Thyroid gland (tissue), 4 donors: ENCODE results near the gene MAPK4. TPM values are rescaled to one million over a fixed set of nuclear protein-coding genes. Genes with fewer than 3 reads are reported as not detected.
A peak's percentile ranks its signal among the peaks of the same experiment; 100 is the strongest.
"Not testable (repeated sequence)": the region's sequence is repeated elsewhere in the genome, so short reads cannot be mapped to it uniquely, and the experiment has no call there.

Source experiments
- DNase-seq, 2 donors: peaks; one replicate each; pipeline ENCODE4 v3.0.0-alpha.2; 2019
- H3K27ac ChIP-seq, 3 donors: fragments of 200-600 bp; sonication (generic); 1 replicate in 2 of 3; 2 replicates in 1 of 3; pipeline ENCODE4 v1.5.1; 2016 to 2019; ENCODE audit warnings: mild to moderate bottlenecking in 1 of 3, moderate library complexity in 1 of 3
- H3K27me3 ChIP-seq: fragments of 200-600 bp; sonication (generic); one replicate; pipeline ENCODE4 v1.5.1; 2019
- H3K36me3 ChIP-seq, 2 donors: fragments of 200-600 bp; sonication (generic); one replicate each; pipeline ENCODE4 v1.5.1; 2016 to 2019
- H3K4me1 ChIP-seq, 2 donors: fragments of 200-600 bp; sonication (generic); one replicate each; pipeline ENCODE4 v1.5.1; 2017 to 2019
- H3K4me3 ChIP-seq, 3 donors: fragments of 200-600 bp; sonication (generic); replicated peaks in 1 of 3; 1 replicate in 2 of 3; 2 replicates in 1 of 3; pipeline ENCODE4 v1.5.1; 2016; ENCODE audit warnings: mild to moderate bottlenecking in 1 of 3
- H3K9me3 ChIP-seq: fragments of 200-600 bp; sonication (generic); one replicate; pipeline ENCODE4 v1.5.1; 2017
- POLR2A ChIP-seq, 2 donors: fragments of 450-650 bp; IDR thresholded peaks; one replicate each; pipeline ENCODE4 v1.6.1; 2017; ENCODE audit warnings: antibody characterized with exemption in 2 of 2, mild to moderate bottlenecking in 2 of 2, moderate library complexity in 1 of 2
- WGBS, 2 donors: methylation state at CpG; one replicate each; pipeline ENCODE4 v1.1.5; 2017; 5-methylcytosine and 5-hydroxymethylcytosine counted together
- intact Hi-C: fragments of 100-400 bp; cut with DNase I; formaldehyde crosslinking; loops from one replicate; pipeline ENCODE4 v1.15.1; 2023
- total RNA-seq, 4 donors: library from RNA; depleted of rRNA; stranded (reverse); fragments of >200 nt; gene quantifications; one replicate each; pipeline ENCODE4 v1.2.3, GENCODE V29; 2016
- TF ChIP-seq, protein P1 (sequence below), 6 experiments: fragments of 200-600 bp in 3 of 6; fragments of 450-650 bp in 3 of 6; sonication (generic) in 3 of 6; IDR thresholded peaks; one replicate each; pipeline ENCODE4 v1.5.1; 2016 to 2019; ENCODE audit warnings: antibody characterized with exemption in 6 of 6, mild to moderate bottlenecking in 2 of 6, inconsistent platforms in 1 of 6, moderate library complexity in 1 of 6

Gene MAPK4
- total RNA-seq, 4 donors from 2014 or later: 3.5 to 17.9 (median 11.4) TPM

DNA sequence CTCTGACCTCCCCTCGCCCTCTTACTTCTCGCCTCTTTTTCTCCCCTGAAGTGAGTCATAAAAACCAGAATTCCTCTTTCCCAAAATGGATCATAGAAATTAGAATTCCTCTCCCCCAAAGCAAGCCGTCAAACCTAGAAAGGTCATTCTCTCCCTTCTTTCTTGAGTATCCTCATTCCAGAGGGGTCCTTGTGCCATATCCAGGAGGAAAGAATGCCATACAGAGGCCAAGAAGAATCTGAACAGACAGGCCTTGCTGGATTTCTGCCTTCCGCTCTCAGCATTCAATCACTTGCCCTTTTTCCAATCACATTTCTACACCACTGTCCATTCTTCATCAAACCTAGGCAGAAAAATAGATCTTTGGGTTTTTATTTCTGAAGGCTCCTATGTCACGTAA lies 31.1 kb upstream of the MAPK4 start:
- intact Hi-C loops: no loop called here
- 79 to 81% methylated on average over 5 of the region's 5 CpGs for WGBS, 2 donors
- Histone ChIP-seq H3K4me3 (no peak overlapping the region), H3K27ac (peak overlapping the region; percentile 28 to 80 (median 49)), H3K27me3 (no peaks in the 10 kb centered on the region), H3K4me1 (peaks cover 20 to 21% of the 10 kb centered on the region in 2 donors), H3K36me3 (no peaks in the 10 kb centered on the region), H3K9me3 (no peaks in the 10 kb centered on the region)
- no peak for DNase-seq
- TF ChIP-seq POLR2A (IDR thresholded peaks at IDR 0.05): no peak
- TF ChIP-seq, protein P1, sequence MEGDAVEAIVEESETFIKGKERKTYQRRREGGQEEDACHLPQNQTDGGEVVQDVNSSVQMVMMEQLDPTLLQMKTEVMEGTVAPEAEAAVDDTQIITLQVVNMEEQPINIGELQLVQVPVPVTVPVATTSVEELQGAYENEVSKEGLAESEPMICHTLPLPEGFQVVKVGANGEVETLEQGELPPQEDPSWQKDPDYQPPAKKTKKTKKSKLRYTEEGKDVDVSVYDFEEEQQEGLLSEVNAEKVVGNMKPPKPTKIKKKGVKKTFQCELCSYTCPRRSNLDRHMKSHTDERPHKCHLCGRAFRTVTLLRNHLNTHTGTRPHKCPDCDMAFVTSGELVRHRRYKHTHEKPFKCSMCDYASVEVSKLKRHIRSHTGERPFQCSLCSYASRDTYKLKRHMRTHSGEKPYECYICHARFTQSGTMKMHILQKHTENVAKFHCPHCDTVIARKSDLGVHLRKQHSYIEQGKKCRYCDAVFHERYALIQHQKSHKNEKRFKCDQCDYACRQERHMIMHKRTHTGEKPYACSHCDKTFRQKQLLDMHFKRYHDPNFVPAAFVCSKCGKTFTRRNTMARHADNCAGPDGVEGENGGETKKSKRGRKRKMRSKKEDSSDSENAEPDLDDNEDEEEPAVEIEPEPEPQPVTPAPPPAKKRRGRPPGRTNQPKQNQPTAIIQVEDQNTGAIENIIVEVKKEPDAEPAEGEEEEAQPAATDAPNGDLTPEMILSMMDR (IDR thresholded peaks at IDR 0.05): no peak

DNA sequence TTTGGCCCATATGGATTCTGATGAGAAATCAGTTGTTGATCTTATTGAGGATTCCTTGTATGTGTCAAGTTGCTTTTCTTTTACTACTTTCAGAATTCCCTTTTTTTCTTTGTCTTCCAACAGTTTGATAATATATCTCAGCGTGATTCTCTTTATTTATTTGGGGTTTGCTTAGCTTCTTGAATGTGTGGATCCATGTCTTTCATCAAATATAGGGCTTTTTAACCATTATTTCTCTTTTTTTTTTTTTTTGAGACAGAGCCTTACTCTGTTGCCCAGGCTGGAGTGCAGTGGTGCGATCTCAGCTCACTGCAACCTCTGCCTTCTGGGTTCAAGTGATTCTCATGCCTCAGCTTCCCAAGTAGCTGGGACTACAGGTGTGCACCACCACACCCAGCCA lies 26.1 kb upstream of the MAPK4 start:
- WGBS, 2 donors: 90 to 94% methylated on average over 2 of the region's 2 CpGs

DNA sequence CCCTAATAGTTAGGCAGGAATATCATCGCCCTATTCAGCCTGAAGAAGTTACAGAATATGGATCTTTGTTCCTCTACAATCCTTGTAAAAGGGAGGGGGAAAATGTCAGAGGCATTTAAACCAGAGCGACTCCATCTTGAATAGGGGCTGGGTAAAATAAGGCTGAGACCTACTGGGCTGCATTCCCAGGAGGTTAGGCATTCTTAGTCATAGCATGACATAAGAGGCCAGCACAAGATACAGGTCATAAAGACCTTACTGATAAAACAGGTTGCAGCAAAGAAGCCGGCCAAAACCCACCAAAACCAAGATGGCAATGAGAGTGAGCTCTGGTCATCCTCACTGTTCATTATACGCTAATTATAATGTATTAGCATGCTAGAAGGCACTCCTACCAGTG lies 15.4 kb upstream of the MAPK4 start:
- H3K4me1 ChIP-seq, DNase-seq, H3K9me3 ChIP-seq, H3K36me3 ChIP-seq, H3K27ac ChIP-seq, H3K4me3 ChIP-seq, H3K27me3 ChIP-seq, intact Hi-C loops: not testable (repeated sequence)
- WGBS, 2 donors: 87 to 96% methylated on average over 4 of the region's 4 CpGs

More for the DNA sequence above, 26.1 kb upstream of the MAPK4 start:
- peaks cover 9 to 12% of the 10 kb centered on the region in 2 donors for H3K4me1 ChIP-seq
- H3K4me3 ChIP-seq, intact Hi-C loops, H3K36me3 ChIP-seq, H3K9me3 ChIP-seq, H3K27me3 ChIP-seq, H3K27ac ChIP-seq, DNase-seq: not testable (repeated sequence)

DNA sequence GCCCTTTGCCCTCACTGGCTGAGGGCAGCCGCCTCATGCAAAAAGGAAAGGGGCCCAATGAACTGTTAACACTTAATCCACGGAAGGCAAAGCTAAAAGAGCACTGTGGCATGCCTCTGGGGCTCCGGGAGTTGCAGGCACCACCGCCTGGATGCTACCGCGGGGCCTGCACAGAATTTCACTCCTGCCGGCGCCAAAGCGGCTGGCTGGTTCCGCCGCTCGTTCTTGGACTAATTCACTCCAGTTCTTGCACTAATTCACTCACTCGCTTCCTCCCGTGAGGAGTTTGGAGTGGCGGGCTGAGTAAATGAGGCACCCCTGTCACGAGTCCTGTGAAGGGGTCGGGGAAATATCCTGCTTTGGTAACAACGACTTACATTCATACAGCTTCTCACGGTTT lies 14.0 kb upstream of the MAPK4 start:
- H3K9me3 ChIP-seq: no peaks in the 10 kb centered on the region
- intact Hi-C loops: no loop called here
- TF ChIP-seq POLR2A (IDR thresholded peaks at IDR 0.05): no peak
- TF ChIP-seq, protein P1 (IDR thresholded peaks at IDR 0.05): no peak
- H3K4me3 ChIP-seq: no peak overlapping the region
- H3K27me3 ChIP-seq: no peaks in the 10 kb centered on the region
- no peak for DNase-seq
- WGBS, 2 donors: 81 to 89% methylated on average over 19 of the region's 19 CpGs
- no peak overlapping the region for H3K27ac ChIP-seq
- no peaks in the 10 kb centered on the region for H3K4me1 ChIP-seq
- no peaks in the 10 kb centered on the region for H3K36me3 ChIP-seq

DNA sequence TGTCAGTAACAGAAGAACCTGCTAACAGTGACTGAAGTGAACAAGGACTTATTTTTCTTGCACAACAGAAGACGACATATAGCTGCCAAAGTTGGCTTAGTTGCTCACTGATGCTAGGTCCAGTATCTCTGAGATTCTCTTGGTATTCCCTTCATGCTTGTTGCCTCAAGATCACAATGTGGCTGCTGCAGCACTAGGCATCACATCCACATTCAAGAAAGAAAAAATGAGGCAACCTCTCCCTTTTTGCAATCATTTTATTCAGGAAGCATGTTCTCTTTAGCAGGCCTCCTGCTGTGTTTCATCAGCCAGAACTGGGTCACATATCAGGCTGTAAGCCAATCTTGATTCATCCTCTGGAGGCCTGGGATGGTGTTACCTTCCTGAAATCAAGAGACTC lies 11.7 kb upstream of the MAPK4 start:
- Histone ChIP-seq H3K4me1 (no peaks in the 10 kb centered on the region), H3K36me3 (no peaks in the 10 kb centered on the region), H3K27ac (no peak overlapping the region), H3K9me3 (no peaks in the 10 kb centered on the region), H3K4me3 (no peak overlapping the region), H3K27me3 (no peaks in the 10 kb centered on the region)
- intact Hi-C loops: no loop called here
- 86 to 94% methylated on average over 1 of the region's 1 CpG for WGBS, 2 donors
- TF ChIP-seq POLR2A (IDR thresholded peaks at IDR 0.05): no peak
- TF ChIP-seq, protein P1 (IDR thresholded peaks at IDR 0.05): no peak
- no peak for DNase-seq

DNA sequence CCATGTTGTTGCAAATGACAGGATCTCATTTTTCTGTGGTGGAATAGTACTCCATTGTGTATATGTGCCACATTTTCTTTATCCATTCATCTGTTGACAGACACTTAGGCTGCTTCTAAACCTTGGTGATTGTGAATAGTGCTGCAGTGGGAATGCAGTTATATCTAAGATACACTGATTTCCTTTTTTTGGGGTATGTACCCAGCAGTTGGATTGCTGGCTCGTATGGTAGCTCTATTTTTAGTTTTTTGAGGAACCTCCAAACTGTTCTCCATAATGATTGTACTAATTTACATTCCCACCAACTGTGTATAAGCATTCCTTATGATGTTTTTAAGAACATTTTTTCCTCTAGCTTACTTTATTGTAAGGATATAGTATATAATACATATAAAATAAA lies 8.2 kb upstream of the MAPK4 start:
- H3K27me3 ChIP-seq, H3K9me3 ChIP-seq, H3K4me1 ChIP-seq, intact Hi-C loops, H3K27ac ChIP-seq, H3K4me3 ChIP-seq, H3K36me3 ChIP-seq, DNase-seq: not testable (repeated sequence)
- WGBS, 2 donors: 79% methylated on average over 1 of the region's 1 CpG

DNA sequence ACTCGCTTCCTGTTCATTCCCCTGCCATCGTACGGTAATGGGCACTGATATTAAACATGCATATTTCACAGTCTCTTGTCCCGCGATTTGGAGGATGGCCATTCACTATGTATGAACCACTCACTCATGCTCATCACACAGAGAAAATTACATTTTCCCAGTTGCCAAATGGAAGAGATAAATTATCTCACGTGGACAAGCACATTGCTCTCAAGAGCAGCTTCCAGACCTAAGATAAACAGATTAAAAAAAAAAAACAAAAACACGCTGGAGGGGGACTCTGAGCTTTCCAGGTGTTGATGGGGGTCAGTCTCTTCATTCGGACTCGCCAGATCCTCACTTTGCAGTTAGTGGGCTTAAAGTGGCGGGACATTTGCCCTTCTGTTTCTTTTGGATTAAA lies 1.7 kb upstream of the MAPK4 start:
- intact Hi-C loops: no loop called here
- no peak overlapping the region for H3K27ac ChIP-seq
- no peak for DNase-seq

More for the DNA sequence above, 1.7 kb upstream of the MAPK4 start:
- TF ChIP-seq, protein P1 (IDR thresholded peaks at IDR 0.05): no peak
- TF ChIP-seq POLR2A (IDR thresholded peaks at IDR 0.05): no peak
- whole genome bisulfite sequencing, 2 donors: 69 to 73% methylated on average over 10 of the region's 10 CpGs
- no peaks in the 10 kb centered on the region for H3K9me3 ChIP-seq
- no peaks in the 10 kb centered on the region for H3K27me3 ChIP-seq
- no peak overlapping the region for H3K4me3 ChIP-seq
- H3K4me1 ChIP-seq: peaks cover 12 to 14% of the 10 kb centered on the region in 2 donors
- H3K36me3 ChIP-seq: no peaks in the 10 kb centered on the region
